SU-DHL-6 (cell line): Measurements from ENCODE around the gene SNRNP48.

Experiments
- H2AFZ ChIP-seq: fragments of 200-600 bp; sonication (generic); 2 replicates; pipeline ENCODE4 v1.6.1; 2014; ENCODE audit warnings: low read depth, mild to moderate bottlenecking, moderate library complexity, mixed read lengths, antibody characterized with exemption, low read length; ENCODE audit not compliant: severe bottlenecking
- H3F3A ChIP-seq: fragments of 200-600 bp; shearing (Covaris generic); 2 replicates; pipeline ENCODE4 v1.6.0; 2016; ENCODE audit warnings: antibody characterized with exemption, mild to moderate bottlenecking; ENCODE audit not compliant: insufficient read depth
- H3K27ac ChIP-seq: fragments of 200-600 bp; sonication (generic); 2 replicates; pipeline ENCODE4 v1.5.1; 2016; ENCODE audit warnings: low read depth, mild to moderate bottlenecking, low read length, moderate library complexity, mixed read lengths
- H3K27me3 ChIP-seq: fragments of 200-600 bp; sonication (generic), shearing (Covaris generic); 2 replicates; pipeline ENCODE4 v1.6.0; 2014; ENCODE audit warnings: mild to moderate bottlenecking, low read length
- H3K36me3 ChIP-seq: fragments of 200-600 bp; sonication (generic); 2 replicates; pipeline ENCODE4 v1.6.1; 2014; ENCODE audit warnings: mild to moderate bottlenecking, low read length, mixed read lengths
- H3K4me2 ChIP-seq: fragments of 300-600, 200-600 bp; shearing (Covaris generic), sonication (generic); 2 replicates; pipeline ENCODE4 v1.6.0; 2014; ENCODE audit warnings: low read length, low read depth, mild to moderate bottlenecking; ENCODE audit not compliant: poor library complexity, severe bottlenecking
- H3K4me3 ChIP-seq: fragments of 200-600 bp; sonication (generic); 2 replicates; pipeline ENCODE4 v1.5.1; 2014; ENCODE audit warnings: antibody characterized with exemption, low read length, mild to moderate bottlenecking, mixed read lengths; ENCODE audit not compliant: insufficient read depth, poor library complexity, severe bottlenecking
- H3K79me2 ChIP-seq: fragments of 200-600 bp; sonication (generic); 2 replicates; pipeline ENCODE4 v1.6.1; 2014; ENCODE audit warnings: mild to moderate bottlenecking, low read length, moderate library complexity; ENCODE audit not compliant: insufficient read depth
- H3K9ac ChIP-seq: fragments of 200-600 bp; sonication (generic); 2 replicates; pipeline ENCODE4 v1.7.0; 2014; ENCODE audit warnings: mild to moderate bottlenecking, low read length
- H3K9me2 ChIP-seq: fragments of 200-600 bp; sonication (generic); replicated peaks from 2 replicates; pipeline ENCODE4 v1.6.1; 2014; ENCODE audit warnings: low read length; ENCODE audit not compliant: insufficient read depth
- H3K9me3 ChIP-seq: fragments of 200-600 bp; sonication (generic); 2 replicates; pipeline ENCODE4 v1.6.1; 2014; ENCODE audit warnings: low read length, mixed read lengths; ENCODE audit not compliant: insufficient read depth
- H4K20me1 ChIP-seq: fragments of 200-600 bp; sonication (generic); 2 replicates; pipeline ENCODE4 v1.6.1; 2014; ENCODE audit warnings: low read depth, mild to moderate bottlenecking, antibody characterized with exemption, low read length, moderate library complexity, mixed read lengths
- EZH2phosphoT487 ChIP-seq: fragments of 200-600 bp; sonication (generic), shearing (Covaris generic); conservative IDR thresholded peaks from 2 replicates; pipeline ENCODE4 v1.6.1; 2018; ENCODE audit warnings: mild to moderate bottlenecking, antibody characterized with exemption, low read length, moderate library complexity, mixed read lengths
- TF ChIP-seq, protein P1 (sequence below): fragments of 200-600 bp; sonication (generic); IDR thresholded peaks from one replicate; pipeline ENCODE4 v1.5.1; 2017; ENCODE audit warnings: antibody characterized with exemption, mild to moderate bottlenecking, low read length, moderate library complexity; ENCODE audit not compliant: insufficient read depth, poor library complexity, severe bottlenecking

The SNRNP48 gene

GRCh38 chr6:7604506-7604905 is 14.5 kb downstream of the SNRNP48 start:
- H2AFZ ChIP-seq: no peak overlapping the region
- peaks cover 94% of the 10 kb centered on the region for H3K36me3 ChIP-seq
- H3K4me3 ChIP-seq: no peak overlapping the region
- H3K27ac ChIP-seq: no peak overlapping the region
- peaks cover 8% of the 10 kb centered on the region; the same call in 1 of the 2 replicates for H4K20me1 ChIP-seq
- H3K27me3 ChIP-seq: no peaks in the 10 kb centered on the region
- no peaks in the 10 kb centered on the region for H3K79me2 ChIP-seq
- H3K4me2 ChIP-seq: no peak overlapping the region
- peaks cover 1% of the 10 kb centered on the region; the same call in 1 of the 2 replicates for H3F3A ChIP-seq
- no peak overlapping the region for H3K9ac ChIP-seq
- no peaks in the 10 kb centered on the region for H3K9me2 ChIP-seq
- no peak for TF ChIP-seq EZH2phosphoT487
- TF ChIP-seq, protein P1, sequence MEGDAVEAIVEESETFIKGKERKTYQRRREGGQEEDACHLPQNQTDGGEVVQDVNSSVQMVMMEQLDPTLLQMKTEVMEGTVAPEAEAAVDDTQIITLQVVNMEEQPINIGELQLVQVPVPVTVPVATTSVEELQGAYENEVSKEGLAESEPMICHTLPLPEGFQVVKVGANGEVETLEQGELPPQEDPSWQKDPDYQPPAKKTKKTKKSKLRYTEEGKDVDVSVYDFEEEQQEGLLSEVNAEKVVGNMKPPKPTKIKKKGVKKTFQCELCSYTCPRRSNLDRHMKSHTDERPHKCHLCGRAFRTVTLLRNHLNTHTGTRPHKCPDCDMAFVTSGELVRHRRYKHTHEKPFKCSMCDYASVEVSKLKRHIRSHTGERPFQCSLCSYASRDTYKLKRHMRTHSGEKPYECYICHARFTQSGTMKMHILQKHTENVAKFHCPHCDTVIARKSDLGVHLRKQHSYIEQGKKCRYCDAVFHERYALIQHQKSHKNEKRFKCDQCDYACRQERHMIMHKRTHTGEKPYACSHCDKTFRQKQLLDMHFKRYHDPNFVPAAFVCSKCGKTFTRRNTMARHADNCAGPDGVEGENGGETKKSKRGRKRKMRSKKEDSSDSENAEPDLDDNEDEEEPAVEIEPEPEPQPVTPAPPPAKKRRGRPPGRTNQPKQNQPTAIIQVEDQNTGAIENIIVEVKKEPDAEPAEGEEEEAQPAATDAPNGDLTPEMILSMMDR: no peak
- no peaks in the 10 kb centered on the region for H3K9me3 ChIP-seq

DNA sequence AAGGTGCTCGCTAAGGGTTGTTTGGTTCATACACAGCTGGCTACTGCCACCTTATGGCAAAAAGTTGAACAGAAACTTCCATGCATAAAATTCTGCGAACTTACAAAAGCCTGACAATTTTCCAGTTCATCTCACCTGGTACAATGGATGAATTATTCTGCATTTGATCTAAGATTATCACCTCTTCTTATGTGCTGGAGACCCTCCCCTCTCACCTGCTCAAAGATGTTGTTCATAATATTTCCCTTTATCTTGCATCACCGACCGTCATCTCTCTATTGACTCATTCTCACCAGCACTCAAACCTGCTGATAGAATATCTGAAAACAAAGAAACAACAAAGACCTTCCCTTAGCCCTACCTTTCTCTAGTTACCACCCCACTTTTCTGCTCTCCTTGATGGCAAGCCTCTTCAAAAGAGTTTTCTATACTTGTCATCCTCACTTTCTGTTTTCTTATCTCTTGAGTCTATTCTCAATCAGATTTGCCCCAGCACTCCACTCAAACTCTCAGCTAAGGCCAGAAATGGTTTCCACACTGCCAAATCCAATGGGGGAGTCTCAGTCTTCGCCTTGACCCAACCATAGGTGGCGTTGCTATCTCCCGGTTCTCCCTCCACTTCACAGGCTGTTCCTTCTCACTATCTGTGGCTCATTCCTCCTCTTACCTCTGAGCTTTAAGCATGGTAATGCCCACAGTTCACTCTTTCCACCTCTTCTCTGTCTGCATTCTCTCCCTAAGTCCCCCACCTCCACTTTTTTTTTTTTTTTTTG is 25.8 kb downstream of the SNRNP48 start:
- H3K9ac ChIP-seq: no peak overlapping the region
- H3K27ac ChIP-seq: no peak overlapping the region
- H4K20me1 ChIP-seq: no peaks in the 10 kb centered on the region
- H3K79me2 ChIP-seq: no peaks in the 10 kb centered on the region
- no peak overlapping the region for H2AFZ ChIP-seq
- TF ChIP-seq EZH2phosphoT487: no peak
- TF ChIP-seq, protein P1: peak; percentile 89
- no peaks in the 10 kb centered on the region for H3K9me3 ChIP-seq
- no peak overlapping the region for H3K4me3 ChIP-seq
- peaks cover 9% of the 10 kb centered on the region; the same call in 1 of the 2 replicates for H3F3A ChIP-seq
- no peaks in the 10 kb centered on the region for H3K27me3 ChIP-seq
- H3K9me2 ChIP-seq: no peaks in the 10 kb centered on the region
- no peaks in the 10 kb centered on the region for H3K36me3 ChIP-seq
- H3K4me2 ChIP-seq: no peak overlapping the region

GRCh38 chr6:7617801-7618764 is 28.1 kb downstream of the SNRNP48 start:
- H3K36me3 ChIP-seq: no peaks in the 10 kb centered on the region
- TF ChIP-seq EZH2phosphoT487: no peak
- TF ChIP-seq, protein P1: no peak
- H4K20me1 ChIP-seq: no peaks in the 10 kb centered on the region
- no peaks in the 10 kb centered on the region for H3K9me3 ChIP-seq
- H2AFZ ChIP-seq: no peak overlapping the region
- H3K4me3 ChIP-seq: no peak overlapping the region
- H3K27me3 ChIP-seq: no peaks in the 10 kb centered on the region
- H3K9ac ChIP-seq: no peak overlapping the region
- no peaks in the 10 kb centered on the region for H3K79me2 ChIP-seq
- H3F3A ChIP-seq: 0 out of 2 replicates have a peak, but pooled peaks cover 4% of the 10 kb centered on the region
- no peaks in the 10 kb centered on the region for H3K9me2 ChIP-seq
- H3K4me2 ChIP-seq: no peak overlapping the region
- H3K27ac ChIP-seq: no peak overlapping the region
